H1 (cell line): ENCODE results near the gene SCO2. TPM values are rescaled to one million over a fixed set of nuclear protein-coding genes. Genes with fewer than 3 reads are reported as not detected.

Experiments
- SIRT6 ChIP-seq: IDR thresholded peaks from one replicate; pipeline ENCODE4 v1.7.1; 2012; ENCODE audit warnings: low read length, inconsistent platforms
- SUZ12 ChIP-seq: fragments of 200-600 bp; sonication (generic); IDR thresholded peaks from 2 replicates; pipeline ENCODE4 v1.6.1; 2012; ENCODE audit warnings: mild to moderate bottlenecking, inconsistent platforms, low read length, moderate library complexity, mixed read lengths
- polyA plus RNA-seq, 7 experiments: library from polyadenylated mRNA; depleted of rRNA in 3 of 7; stranded (reverse) in 5 of 7; unstranded in 2 of 7; fragments of >200 nt in 5 of 7; fragments of 200-250 nt in 2 of 7; gene quantifications; 1 replicate in 5 of 7; 2 replicates in 1 of 7; 4 replicates in 1 of 7; pipeline versions ENCODE4 v1.2.1 to v1.2.3, GENCODE V29; 2011 to 2013; ENCODE audit warnings: missing spikeins in 2 of 7, mixed read lengths in 2 of 7
- total RNA-seq: library from RNA; stranded (reverse); fragmentation: NEBNext Ultra II Directional; extraction: Animal tissue kit (Norgen Biotek cat#: 25700); gene quantifications from 2 replicates; pipeline ENCODE4 v1.2.1, GENCODE V29; 2021

SCO2 gene
- total and polyA plus RNA-seq, 2 of the 8 experiments (the other 6 are each of a cell fraction or from before 2014, with no cell fraction given), result 2.0 TPM; not detected in 1

- TF ChIP-seq SIRT6 (no peak), SUZ12 (no peak)
Measured at GRCh38 chr22:50483556-50483955, 41.8 kb downstream of the SCO2 start (continued).
